PFSK-1 (cell line): ENCODE data around the gene LRRC34.

Experiments used
- POLR2AphosphoS5 ChIP-seq: IDR thresholded peaks from 2 replicates; pipeline ENCODE4 v1.6.1; 2012; ENCODE audit warnings: low read depth, mild to moderate bottlenecking, control low read depth, low read length, moderate library complexity
- REST ChIP-seq, 2 experiments: IDR thresholded peaks; 2 replicates each; pipeline versions ENCODE4 v1.6.1 to v1.8.0; 2011 to 2012; ENCODE audit warnings: low read depth in 2 of 2, low read length in 2 of 2, control low read depth in 1 of 2, inconsistent platforms in 1 of 2, mild to moderate bottlenecking in 1 of 2, moderate library complexity in 1 of 2; ENCODE audit not compliant: insufficient read depth in 1 of 2
- SIN3A ChIP-seq: IDR thresholded peaks from 2 replicates; pipeline ENCODE4 v1.6.1; 2012; ENCODE audit warnings: mild to moderate bottlenecking, low read length, moderate library complexity, borderline replicate concordance; ENCODE audit not compliant: insufficient read depth

GRCh38 chr3:169861871-169862270 lies 49.2 kb upstream of the LRRC34 start:
- TF ChIP-seq POLR2AphosphoS5: no peak
- TF ChIP-seq REST (IDR thresholded peaks at IDR 0.05; ENCODE audit: insufficient read depth in 1 of 2, low read depth in 2 of 2, low read length in 2 of 2): no peak
- no peak for TF ChIP-seq SIN3A
